ENCODE measurements around the gene ZC2HC1B. TPM values are rescaled to one million over a fixed set of nuclear protein-coding genes. Genes with fewer than 3 reads are reported as not detected.

The ZC2HC1B gene
- total and polyA plus RNA-seq, 9 of the 15 experiments (the other 6 are each of a cell fraction or from before 2014, with no cell fraction given): not detected

- TF ChIP-seq, protein P1, sequence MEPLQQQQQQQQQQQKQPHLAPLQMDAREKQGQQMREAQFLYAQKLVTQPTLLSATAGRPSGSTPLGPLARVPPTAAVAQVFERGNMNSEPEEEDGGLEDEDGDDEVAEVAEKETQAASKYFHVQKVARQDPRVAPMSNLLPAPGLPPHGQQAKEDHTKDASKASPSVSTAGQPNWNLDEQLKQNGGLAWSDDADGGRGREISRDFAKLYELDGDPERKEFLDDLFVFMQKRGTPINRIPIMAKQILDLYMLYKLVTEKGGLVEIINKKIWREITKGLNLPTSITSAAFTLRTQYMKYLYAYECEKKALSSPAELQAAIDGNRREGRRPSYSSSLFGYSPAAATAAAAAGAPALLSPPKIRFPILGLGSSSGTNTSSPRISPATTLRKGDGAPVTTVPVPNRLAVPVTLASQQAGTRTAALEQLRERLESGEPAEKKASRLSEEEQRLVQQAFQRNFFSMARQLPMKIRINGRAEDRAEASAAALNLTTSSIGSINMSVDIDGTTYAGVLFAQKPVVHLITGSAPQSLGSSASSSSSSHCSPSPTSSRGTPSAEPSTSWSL (CRISPR knock-in tag; IDR thresholded peaks at IDR 0.05; ENCODE audit: borderline replicate concordance): no peak
- TF ChIP-seq EHMT2 (IDR thresholded peaks at IDR 0.05) (peak; percentile 63; the same call in 1 of the 2 replicates), NFE2L1 (tag; IDR thresholded peaks at IDR 0.05; ENCODE audit: borderline replicate concordance, low read depth) (no peak), TAF15 (IDR thresholded peaks at IDR 0.05; ENCODE audit: low read depth, low read length) (no peak), NCOA2 (IDR thresholded peaks at IDR 0.05; ENCODE audit: partially characterized antibody in 2 of 2) (no peak), MLX (CRISPR knock-in tag; conservative IDR thresholded peaks at IDR 0.05) (no peak), FOXK2 (conservative IDR thresholded peaks at IDR 0.05 in 1 of 2, IDR thresholded peaks at IDR 0.05 in 1 of 2; ENCODE audit: low read depth in 2 of 2) (no peak), ZNF274 (IDR thresholded peaks at IDR 0.05; ENCODE audit: borderline replicate concordance, low read depth, low read length) (no peak), ZNF589 (CRISPR knock-in tag; IDR thresholded peaks at IDR 0.05; ENCODE audit: low read depth) (no peak), BRD9 (IDR thresholded peaks at IDR 0.05; ENCODE audit: low read depth, partially characterized antibody) (no peak), ZBTB1 (CRISPR knock-in tag; IDR thresholded peaks at IDR 0.05; ENCODE audit: borderline replicate concordance, low read depth) (no peak), SNAPC5 (CRISPR knock-in tag; IDR thresholded peaks at IDR 0.05) (no peak), BCOR (IDR thresholded peaks at IDR 0.05) (no peak), POU5F1 (IDR thresholded peaks at IDR 0.05; ENCODE audit: borderline replicate concordance, low read depth, low read length, partially characterized antibody) (no peak), SNIP1 (IDR thresholded peaks at IDR 0.05; ENCODE audit: low read depth) (no peak)
- TF ChIP-seq, protein P2, sequence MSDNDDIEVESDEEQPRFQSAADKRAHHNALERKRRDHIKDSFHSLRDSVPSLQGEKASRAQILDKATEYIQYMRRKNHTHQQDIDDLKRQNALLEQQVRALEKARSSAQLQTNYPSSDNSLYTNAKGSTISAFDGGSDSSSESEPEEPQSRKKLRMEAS (CRISPR knock-in tag; IDR thresholded peaks at IDR 0.05): 0 out of 2 replicates have a peak, but pooled peaks have one; percentile 8
- TF ChIP-seq, protein P3, sequence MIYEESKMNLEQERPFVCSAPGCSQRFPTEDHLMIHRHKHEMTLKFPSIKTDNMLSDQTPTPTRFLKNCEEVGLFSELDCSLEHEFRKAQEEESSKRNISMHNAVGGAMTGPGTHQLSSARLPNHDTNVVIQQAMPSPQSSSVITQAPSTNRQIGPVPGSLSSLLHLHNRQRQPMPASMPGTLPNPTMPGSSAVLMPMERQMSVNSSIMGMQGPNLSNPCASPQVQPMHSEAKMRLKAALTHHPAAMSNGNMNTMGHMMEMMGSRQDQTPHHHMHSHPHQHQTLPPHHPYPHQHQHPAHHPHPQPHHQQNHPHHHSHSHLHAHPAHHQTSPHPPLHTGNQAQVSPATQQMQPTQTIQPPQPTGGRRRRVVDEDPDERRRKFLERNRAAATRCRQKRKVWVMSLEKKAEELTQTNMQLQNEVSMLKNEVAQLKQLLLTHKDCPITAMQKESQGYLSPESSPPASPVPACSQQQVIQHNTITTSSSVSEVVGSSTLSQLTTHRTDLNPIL (CRISPR knock-in tag; IDR thresholded peaks at IDR 0.05): no peak
- TF ChIP-seq, protein P4, sequence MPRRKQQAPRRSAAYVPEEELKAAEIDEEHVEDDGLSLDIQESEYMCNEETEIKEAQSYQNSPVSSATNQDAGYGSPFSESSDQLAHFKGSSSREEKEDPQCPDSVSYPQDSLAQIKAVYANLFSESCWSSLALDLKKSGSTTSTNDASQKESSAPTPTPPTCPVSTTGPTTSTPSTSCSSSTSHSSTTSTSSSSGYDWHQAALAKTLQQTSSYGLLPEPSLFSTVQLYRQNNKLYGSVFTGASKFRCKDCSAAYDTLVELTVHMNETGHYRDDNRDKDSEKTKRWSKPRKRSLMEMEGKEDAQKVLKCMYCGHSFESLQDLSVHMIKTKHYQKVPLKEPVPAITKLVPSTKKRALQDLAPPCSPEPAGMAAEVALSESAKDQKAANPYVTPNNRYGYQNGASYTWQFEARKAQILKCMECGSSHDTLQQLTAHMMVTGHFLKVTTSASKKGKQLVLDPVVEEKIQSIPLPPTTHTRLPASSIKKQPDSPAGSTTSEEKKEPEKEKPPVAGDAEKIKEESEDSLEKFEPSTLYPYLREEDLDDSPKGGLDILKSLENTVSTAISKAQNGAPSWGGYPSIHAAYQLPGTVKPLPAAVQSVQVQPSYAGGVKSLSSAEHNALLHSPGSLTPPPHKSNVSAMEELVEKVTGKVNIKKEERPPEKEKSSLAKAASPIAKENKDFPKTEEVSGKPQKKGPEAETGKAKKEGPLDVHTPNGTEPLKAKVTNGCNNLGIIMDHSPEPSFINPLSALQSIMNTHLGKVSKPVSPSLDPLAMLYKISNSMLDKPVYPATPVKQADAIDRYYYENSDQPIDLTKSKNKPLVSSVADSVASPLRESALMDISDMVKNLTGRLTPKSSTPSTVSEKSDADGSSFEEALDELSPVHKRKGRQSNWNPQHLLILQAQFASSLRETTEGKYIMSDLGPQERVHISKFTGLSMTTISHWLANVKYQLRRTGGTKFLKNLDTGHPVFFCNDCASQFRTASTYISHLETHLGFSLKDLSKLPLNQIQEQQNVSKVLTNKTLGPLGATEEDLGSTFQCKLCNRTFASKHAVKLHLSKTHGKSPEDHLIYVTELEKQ (CRISPR knock-in tag; IDR thresholded peaks at IDR 0.05): no peak
These were observed 77.8 kb downstream of the ZC2HC1B start (continued) for GRCh38 chr6:143941852-143942627.

Measured in K562 (cell line).